Lung (tissue), 12 donors: Measurements from ENCODE around the gene NOVA2. TPM values are rescaled to one million over a fixed set of nuclear protein-coding genes. Genes with fewer than 3 reads are reported as not detected.
A peak's percentile ranks its signal among the peaks of the same experiment; 100 is the strongest.

Experiments
- ATAC-seq: fragments of 200-7000 bp; cut with Tn5 transposase; one replicate; pipeline ENCODE4 v1.9.1; 2020; ENCODE audit warnings: moderate number of reproducible peaks; ENCODE audit not compliant: insufficient read depth, low FRiP score
- DNase-seq, 3 donors: peaks; one replicate each; pipeline ENCODE4 v3.0.0-alpha.2; 2013 to 2017
- H3K27ac ChIP-seq, 2 donors: one replicate each; pipeline ENCODE4 v1.5.1; 2013; ENCODE audit warnings: mild to moderate bottlenecking in 2 of 2, moderate library complexity in 2 of 2, control low read depth in 1 of 2, inconsistent platforms in 1 of 2, low read depth in 1 of 2, low read length in 1 of 2
- H3K27me3 ChIP-seq, 3 donors: one replicate each; pipeline ENCODE4 v1.5.1; 2013; ENCODE audit warnings: low read length in 2 of 3; ENCODE audit not compliant: control insufficient read depth in 3 of 3, insufficient read depth in 3 of 3
- H3K36me3 ChIP-seq, 4 donors: one replicate each; pipeline ENCODE4 v1.5.1; 2013; ENCODE audit warnings: low read length in 4 of 4, mild to moderate bottlenecking in 1 of 4, moderate library complexity in 1 of 4; ENCODE audit not compliant: control insufficient read depth in 4 of 4, insufficient read depth in 4 of 4
- H3K4me1 ChIP-seq, 5 donors: one replicate each; pipeline ENCODE4 v1.5.1; 2013; ENCODE audit warnings: low read length in 5 of 5, mild to moderate bottlenecking in 2 of 5, moderate library complexity in 1 of 5; ENCODE audit not compliant: control insufficient read depth in 5 of 5, insufficient read depth in 5 of 5
- H3K4me3 ChIP-seq: one replicate; pipeline ENCODE4 v1.5.1; 2013; ENCODE audit warnings: mild to moderate bottlenecking, control low read depth, moderate library complexity
- H3K9ac ChIP-seq, 2 donors: one replicate each; pipeline ENCODE4 v1.5.1; 2013; ENCODE audit warnings: low read length in 2 of 2, control low read depth in 1 of 2; ENCODE audit not compliant: insufficient read depth in 1 of 2
- H3K9me3 ChIP-seq, 4 donors: one replicate each; pipeline ENCODE4 v1.5.1; 2013; ENCODE audit warnings: low read length in 3 of 4, mild to moderate bottlenecking in 1 of 4, moderate library complexity in 1 of 4; ENCODE audit not compliant: control insufficient read depth in 4 of 4, insufficient read depth in 3 of 4
- CTCF ChIP-seq: IDR thresholded peaks from 2 replicates; pipeline ENCODE4 v1.5.1; 2012; ENCODE audit warnings: mild to moderate bottlenecking; ENCODE audit errors: control extremely low read depth, extremely low read depth
- WGBS, 2 donors: extraction: QIAGEN DNeasy Blood & Tissue Kit; methylation state at CpG; one replicate each; pipeline ENCODE4 v1.1.7; 2013; 5-methylcytosine and 5-hydroxymethylcytosine counted together
- polyA plus RNA-seq, 2 donors: library from polyadenylated mRNA; stranded (reverse); fragments of 200-250 nt; gene quantifications; one replicate each; pipeline ENCODE4 v1.2.1, GENCODE V29; 2013
- total RNA-seq, 2 donors: library from RNA; depleted of rRNA in 1 of 2; stranded (reverse); fragments of >200 nt in 1 of 2; gene quantifications; one replicate each; pipeline ENCODE4 v1.2.1, GENCODE V29; 2014 to 2021
- donor health status: control.
- donor health status: control.
- donor health status: Bipolar disorder and iron deficiency.
- donor health status: healthy.
- donor health status: DM: yes; HTN: yes; CAD: no.

NOVA2 gene
- total and polyA plus RNA-seq, 4 donors, result 2.3 to 11.6 (median 4.8) TPM

- no peak overlapping the region for H3K4me3 ChIP-seq
- no peak for TF ChIP-seq CTCF
- no peak overlapping the region for H3K9ac ChIP-seq
- H3K27ac ChIP-seq, result no peak overlapping the region
- 76 to 94% methylated on average over 7 of the region's 7 CpGs for WGBS, 2 donors
- no peaks in the 10 kb centered on the region for H3K9me3 ChIP-seq
- ATAC-seq (no peak), DNase-seq (no peak)
- H3K4me1 ChIP-seq, result no peaks in the 10 kb centered on the region
- no peaks in the 10 kb centered on the region for H3K36me3 ChIP-seq
- H3K27me3 ChIP-seq, result peaks cover 0 to 22% (median 22%) of the 10 kb centered on the region in 3 donors
Measured at GRCh38 chr19:45978156-45978555, 4.5 kb upstream of the NOVA2 start.

GRCh38 chr19:45976178-45976577, 2.5 kb upstream of the NOVA2 start:
- ATAC-seq (no peak), DNase-seq (peak; percentile 31 to 46 (median 36))
- no peak overlapping the region for H3K27ac ChIP-seq
- no peak overlapping the region for H3K4me3 ChIP-seq
- H3K36me3 ChIP-seq, result no peaks in the 10 kb centered on the region
- TF ChIP-seq CTCF, result no peak
- peaks cover 0 to 3% (median 0%) of the 10 kb centered on the region in 4 donors for H3K9me3 ChIP-seq
- 50% methylated on average over 14 of the region's 14 CpGs for WGBS, 2 donors
- H3K27me3 ChIP-seq, result peaks cover 0 to 40% (median 33%) of the 10 kb centered on the region in 3 donors
- no peaks in the 10 kb centered on the region for H3K4me1 ChIP-seq
- H3K9ac ChIP-seq, result no peak overlapping the region

GRCh38 chr19:45975306-45976070, 1.8 kb upstream of the NOVA2 start:
- 75 to 76% methylated on average over 11 of the region's 11 CpGs for WGBS, 2 donors
- no peak for TF ChIP-seq CTCF
- DNase-seq (no peak), ATAC-seq (no peak)
- Histone ChIP-seq H3K4me3 (no peak overlapping the region), H3K9ac (no peak overlapping the region), H3K4me1 (no peaks in the 10 kb centered on the region), H3K27me3 (peaks cover 0 to 47% (median 38%) of the 10 kb centered on the region in 3 donors), H3K27ac (no peak overlapping the region), H3K9me3 (peaks cover 0 to 3% (median 0%) of the 10 kb centered on the region in 4 donors), H3K36me3 (no peaks in the 10 kb centered on the region)
